Putamen (tissue), 1 donor: Measurements from ENCODE around the gene WNT1.

ENCODE experiments used
- DNase-seq: peaks from one replicate; pipeline ENCODE4 v3.0.0-alpha.2; 2016; ENCODE audit warnings: low spot score

WNT1 gene

DNA sequence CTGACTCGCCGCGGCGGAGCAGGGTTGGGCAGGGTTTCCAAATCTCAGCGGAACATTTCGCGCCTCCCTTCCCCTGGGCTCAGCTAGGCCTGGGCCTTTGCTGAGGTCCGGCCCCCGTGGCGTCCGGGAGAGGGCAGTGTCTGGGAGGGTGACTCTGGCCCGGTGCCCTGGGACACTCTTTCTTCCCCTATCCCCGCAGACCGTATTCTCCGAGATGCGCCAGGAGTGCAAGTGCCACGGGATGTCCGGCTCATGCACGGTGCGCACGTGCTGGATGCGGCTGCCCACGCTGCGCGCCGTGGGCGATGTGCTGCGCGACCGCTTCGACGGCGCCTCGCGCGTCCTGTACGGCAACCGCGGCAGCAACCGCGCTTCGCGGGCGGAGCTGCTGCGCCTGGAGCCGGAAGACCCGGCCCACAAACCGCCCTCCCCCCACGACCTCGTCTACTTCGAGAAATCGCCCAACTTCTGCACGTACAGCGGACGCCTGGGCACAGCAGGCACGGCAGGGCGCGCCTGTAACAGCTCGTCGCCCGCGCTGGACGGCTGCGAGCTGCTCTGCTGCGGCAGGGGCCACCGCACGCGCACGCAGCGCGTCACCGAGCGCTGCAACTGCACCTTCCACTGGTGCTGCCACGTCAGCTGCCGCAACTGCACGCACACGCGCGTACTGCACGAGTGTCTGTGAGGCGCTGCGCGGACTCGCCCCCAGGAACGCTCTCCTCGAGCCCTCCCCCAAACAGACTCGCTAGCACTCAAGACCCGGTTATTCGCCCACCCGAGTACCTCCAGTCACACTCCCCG lies 3.0 kb downstream of the WNT1 start:
- DNase-seq, result no peak

DNA sequence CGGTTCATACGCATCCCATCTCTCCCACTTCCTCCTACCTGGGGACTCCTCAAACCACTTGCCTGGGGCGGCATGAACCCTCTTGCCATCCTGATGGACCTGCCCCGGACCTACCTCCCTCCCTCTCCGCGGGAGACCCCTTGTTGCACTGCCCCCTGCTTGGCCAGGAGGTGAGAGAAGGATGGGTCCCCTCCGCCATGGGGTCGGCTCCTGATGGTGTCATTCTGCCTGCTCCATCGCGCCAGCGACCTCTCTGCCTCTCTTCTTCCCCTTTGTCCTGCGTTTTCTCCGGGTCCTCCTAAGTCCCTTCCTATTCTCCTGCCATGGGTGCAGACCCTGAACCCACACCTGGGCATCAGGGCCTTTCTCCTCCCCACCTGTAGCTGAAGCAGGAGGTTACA lies 3.6 kb downstream of the WNT1 start:
- DNase-seq, result no peak

DNA sequence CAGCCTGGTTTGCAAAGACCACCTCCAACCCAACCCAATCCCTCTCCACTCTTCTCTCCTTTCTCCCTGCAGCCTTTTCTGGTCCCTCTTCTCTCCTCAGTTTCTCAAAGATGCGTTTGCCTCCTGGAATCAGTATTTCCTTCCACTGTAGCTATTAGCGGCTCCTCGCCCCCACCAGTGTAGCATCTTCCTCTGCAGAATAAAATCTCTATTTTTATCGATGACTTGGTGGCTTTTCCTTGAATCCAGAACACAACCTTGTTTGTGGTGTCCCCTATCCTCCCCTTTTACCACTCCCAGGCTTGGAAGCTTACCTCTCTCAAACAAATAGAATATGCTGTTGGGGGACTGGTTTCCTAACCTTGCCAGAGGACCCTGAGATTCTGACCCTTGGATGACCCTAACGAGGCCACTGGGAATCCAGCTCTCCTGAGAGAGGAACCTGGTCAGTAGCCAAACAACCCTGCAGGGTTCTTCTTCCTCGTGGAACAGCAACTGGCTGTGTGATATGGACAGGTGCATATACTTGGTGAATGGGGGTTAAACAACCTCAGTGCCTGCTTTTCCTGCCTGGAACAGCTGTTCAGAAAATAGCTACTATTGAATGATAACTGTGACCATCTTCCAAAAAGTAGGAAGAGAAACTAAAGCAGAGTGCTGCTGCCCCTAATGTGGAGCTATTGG lies 4.4 kb downstream of the WNT1 start:
- DNase-seq, result no peak

DNA sequence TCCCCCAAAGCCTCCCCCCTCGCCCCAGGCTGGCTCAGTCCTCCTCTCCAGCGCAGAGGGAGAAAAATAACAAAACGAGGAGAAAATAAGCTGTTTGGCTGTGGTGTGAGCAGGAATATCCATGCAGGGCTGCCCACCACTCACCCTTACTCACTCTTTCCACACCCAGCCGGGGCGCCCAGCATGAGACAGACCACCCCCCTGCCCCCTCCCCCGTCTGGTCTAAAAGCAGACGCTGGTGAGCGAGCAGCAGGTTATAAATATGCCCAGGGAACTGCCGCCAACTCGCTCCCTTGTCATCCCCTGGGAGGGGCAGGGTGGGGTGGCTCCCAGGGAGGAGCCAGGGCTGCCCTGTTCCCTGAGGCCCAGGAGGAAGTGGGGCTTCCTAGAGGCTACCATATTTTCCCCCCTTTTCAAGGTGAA lies 7.4 kb downstream of the WNT1 start:
- DNase-seq, result no peak

DNA sequence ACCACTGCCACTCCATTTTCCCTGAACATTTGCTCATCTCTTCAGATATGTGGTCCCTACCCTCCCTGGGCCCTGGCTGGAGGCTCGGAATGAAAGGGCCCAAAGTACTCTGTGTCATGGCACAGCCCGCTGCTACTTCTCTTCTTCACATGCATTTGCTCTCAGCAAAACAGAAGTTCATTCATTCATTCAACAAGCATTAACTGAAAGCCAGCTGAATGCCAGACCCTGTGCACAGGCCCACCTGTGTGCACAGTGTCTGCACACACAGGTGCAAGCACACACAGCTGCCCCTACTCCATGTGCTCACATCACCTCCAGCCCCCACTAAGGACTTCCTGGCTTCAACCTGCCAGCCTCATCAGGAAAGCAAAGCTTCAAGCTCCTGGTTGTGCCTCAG lies 7.8 kb downstream of the WNT1 start:
- no peak for DNase-seq

DNA sequence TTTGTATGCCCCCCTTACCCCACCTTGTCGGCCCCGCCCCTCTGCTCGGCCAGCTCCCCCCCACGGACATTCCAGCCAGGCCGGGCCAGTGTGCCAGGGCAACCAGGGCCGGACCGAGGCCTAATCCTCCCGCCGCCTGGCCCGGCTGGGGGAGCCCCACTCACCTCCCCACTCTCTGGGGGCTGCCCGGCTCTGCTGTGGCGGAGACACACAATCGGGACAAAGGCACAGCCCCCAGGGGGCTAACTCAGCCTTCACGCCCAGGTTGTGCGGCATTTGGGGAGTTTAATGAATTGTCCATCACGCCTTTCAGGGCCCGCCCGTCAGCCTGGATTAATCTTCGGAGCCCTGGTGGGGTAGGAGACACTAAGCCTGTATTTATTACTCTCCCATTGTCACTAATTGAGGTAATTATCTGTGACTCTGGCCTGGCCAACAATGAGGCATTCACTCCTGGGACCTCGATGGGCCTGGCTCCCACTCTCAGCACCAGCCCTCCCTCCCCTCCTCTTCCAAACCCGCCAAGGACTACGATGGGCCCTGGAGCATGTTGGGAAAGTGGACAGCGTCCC lies 8.7 kb downstream of the WNT1 start:
- DNase-seq, result no peak

DNA sequence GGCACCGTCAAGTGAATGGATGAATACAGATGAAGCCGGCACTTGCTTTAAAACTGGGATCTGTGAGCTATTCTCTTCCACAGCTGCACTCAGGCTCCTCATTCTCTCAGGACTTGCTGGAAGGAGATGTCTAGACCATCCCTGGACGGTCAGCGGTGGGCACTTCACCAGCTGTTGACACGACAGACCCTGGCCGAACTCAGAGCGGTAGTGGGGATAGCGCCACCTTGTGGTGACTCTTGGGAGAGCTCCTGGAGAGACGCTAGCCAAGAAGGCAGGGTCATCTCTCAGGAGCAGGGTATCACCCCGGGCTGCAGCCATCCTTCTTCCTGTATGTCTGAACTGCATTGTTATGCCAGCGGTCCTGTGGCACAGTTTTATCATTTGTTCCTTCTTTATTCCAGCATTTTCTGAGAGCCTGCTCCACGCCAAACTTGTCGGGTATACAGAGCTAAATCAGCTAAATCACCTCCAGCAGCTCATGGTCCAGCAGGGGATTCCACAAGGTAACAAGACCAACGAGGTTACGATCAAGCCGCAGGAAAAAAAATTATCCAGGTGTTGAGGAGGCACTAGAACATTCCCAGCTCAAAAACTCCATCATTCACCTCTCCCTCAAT lies 10.0 kb downstream of the WNT1 start:
- DNase-seq, result no peak

DNA sequence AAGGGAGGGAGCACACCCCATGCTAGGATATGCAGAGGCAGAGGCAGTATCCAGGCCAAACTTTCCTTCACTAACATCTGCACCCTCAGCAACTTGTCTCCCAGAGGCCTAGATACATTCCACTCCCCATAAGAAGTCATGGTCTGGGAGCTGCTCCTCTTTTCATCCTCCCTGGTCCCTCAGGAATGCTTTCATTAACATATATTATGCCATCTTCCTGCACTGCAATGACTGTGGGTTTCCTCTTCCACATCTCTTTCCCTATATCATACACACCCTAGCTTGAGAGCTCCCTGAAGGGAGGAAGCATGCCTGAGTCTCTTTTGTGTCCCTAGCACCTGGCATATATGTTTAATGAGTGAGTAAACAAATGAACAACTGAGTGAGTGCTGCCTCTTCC lies 12.4 kb downstream of the WNT1 start:
- DNase-seq, result no peak

DNA sequence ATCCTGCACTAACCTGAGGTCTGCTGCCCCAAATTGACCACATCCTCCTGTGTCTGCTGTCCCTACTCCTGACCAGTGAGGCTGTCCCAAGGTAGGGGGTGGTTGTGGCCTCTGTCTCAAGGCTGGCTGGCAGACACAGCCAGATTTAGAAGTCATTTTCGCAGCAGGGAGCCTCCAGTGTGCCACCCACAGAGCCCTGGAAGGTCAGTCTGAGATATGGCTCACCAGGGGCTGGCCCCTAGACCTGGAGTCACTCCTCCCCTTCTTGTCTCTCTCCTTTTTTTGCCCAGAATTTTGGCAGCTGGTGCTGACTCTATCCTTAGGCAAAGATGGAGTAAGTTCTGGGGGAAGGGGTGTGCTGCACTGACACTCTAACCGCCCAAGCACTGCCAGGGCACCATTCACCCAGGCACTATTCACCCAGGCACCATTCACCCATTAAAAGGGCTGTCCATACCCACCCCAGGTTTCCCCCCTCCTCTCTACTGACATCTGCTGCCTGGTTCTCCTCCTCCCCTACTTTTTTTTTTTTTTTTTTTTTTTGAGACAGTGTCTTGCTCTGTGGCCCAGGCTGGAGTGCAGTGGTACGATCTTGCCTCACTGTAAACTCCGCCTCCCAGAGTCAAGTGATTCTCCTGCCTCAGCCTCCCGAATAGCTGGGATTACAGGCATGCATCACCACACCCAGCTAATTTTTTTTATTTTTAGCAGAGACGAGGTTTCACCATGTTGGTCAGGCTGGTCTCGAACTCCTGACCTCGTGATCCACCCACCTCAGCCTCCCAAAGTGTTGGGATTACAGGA lies 13.3 kb downstream of the WNT1 start:
- DNase-seq, result no peak

DNA sequence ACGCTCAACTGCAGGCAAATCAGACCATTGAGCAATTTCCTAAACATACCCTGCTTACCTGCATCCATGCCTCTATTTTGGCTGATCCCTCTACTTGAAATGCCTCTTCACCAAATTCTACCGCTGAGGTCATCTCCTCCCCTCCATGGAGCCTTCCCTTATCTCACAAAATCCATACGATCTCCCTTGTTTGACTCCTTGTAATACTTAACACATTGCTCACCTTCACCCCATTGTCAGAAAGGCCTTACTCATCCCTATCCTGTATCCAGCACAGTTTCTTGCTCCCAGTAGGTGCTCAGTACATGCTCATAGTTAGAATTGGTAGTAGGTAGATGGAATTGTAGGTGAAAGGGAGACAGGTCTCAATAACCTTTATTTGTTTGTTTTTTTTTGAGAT lies 15.7 kb downstream of the WNT1 start:
- no peak for DNase-seq

DNA sequence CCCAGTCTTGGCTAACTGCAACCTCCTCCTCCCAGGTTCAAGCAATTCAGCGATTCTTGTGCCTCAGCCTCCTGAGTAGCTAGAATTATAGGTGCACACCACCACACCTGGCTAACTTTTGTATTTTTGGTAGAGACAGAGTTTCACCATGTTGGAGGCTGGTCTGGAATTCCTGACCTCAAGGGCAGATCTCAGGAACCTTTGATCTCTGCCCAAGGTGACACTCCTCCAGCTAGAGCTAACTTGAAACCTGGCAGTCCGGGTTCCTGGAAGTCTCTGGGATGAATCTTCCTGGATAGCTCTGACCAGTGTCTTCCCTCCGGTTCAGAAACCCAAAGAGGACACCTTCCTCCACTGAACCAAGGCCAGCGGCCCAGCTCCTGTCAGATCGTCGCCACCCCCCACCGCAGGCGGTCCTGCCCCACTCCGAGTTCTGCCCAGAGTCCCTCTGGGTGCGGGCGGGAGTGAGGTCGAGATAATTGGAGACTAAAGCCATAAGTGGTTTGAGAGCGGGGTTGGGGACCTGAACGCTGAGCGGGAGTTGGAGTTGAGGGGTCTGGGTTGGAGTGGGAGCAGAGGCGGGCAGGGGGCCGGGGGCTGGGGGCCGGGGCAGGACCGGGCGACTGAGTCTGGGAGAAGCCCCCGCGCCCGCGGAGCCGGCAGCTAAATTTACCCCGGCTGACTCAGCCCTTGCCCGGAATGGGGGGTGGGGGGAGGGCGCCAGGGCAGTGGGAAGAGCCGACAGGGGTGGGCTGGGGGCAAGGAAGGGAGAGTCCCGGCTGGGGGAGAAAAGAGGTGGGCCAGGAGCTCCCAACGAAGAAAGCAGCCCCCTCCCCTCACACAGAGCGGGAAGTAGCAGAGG lies 16.3 kb downstream of the WNT1 start:
- no peak for DNase-seq

DNA sequence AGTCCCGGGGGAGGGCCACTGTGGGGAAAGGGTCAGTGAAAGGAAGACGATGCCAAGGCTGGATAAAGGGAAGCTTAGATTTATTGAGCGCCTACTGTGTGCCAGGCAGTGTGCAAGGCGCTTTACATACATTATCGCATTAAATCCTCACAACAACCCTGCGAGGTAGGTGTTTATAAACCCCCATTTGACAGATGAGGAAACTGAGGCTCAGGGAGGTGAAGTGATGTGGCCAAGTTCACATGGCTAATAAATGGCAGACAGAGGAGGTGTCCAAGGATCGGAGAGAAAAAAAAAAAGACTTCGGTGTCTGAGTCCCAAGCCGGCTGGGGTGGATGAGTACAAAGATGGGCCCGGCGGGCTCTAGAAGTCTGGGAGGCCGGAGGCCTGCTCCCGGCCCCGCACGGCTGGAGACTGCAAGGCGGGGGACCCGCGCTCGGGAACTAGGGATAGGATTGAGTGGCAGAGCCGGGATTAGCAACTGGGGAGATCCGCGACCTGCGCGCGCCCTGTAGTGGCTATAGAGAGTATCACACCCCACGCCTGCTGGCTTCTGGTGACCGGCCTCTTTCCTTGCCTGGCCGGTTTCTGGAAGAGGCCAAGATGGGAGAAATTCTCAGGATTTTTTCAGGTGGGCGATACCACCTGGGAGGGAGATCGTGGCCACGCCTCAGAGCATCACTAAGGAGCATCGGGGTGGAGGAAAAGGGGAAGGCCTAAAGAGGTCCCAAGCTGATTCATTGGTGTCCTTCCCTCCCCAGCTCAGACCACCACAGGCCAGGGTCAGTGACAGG lies 17.2 kb downstream of the WNT1 start:
- peak; percentile 71 for DNase-seq

DNA sequence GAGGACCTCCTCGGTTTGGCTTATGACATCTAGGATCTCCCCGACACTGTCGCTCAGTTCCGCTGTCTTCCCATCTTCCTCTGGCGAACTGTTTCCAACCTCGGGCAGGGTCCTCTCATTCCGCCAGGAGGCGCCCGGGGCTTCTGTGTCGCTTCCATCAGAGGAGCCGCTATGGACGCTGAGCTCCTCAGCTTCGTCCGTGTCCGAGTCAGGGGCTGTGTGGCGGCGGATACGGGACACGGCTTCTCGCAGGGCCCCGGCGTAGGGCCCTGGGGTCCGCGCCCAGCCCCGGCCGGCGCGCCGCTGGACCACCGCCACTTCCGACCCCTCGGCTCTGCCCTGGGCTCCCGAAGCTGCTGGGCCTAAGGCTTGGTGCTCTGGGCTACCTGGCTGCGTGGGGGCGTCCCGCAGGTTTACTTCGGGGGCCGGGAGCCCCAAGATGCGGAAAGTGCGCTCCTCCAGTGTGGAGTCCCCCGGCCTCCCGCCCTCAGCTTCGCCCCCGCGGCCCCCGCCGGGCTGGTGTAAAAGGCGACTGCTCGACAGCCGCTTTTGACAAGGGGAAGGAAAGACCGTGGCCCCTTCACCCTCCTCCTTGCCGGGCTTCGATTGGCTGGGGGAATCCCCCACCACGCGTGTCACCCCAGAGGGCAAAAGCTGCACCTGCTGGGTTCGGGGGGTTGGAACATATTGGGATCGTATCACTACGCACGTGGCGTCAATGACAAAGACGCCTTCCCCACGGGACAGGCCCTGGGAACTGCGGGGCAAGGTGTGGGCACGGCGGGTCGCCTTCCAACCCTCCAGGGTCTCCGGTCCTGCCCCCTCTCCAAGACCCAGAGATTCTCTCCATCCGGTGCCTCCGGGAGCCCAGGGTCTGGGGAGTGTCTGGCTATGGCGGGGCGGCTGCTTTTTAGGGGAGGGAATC lies 18.9 kb downstream of the WNT1 start:
- DNase-seq, result peak; percentile 70

DNA sequence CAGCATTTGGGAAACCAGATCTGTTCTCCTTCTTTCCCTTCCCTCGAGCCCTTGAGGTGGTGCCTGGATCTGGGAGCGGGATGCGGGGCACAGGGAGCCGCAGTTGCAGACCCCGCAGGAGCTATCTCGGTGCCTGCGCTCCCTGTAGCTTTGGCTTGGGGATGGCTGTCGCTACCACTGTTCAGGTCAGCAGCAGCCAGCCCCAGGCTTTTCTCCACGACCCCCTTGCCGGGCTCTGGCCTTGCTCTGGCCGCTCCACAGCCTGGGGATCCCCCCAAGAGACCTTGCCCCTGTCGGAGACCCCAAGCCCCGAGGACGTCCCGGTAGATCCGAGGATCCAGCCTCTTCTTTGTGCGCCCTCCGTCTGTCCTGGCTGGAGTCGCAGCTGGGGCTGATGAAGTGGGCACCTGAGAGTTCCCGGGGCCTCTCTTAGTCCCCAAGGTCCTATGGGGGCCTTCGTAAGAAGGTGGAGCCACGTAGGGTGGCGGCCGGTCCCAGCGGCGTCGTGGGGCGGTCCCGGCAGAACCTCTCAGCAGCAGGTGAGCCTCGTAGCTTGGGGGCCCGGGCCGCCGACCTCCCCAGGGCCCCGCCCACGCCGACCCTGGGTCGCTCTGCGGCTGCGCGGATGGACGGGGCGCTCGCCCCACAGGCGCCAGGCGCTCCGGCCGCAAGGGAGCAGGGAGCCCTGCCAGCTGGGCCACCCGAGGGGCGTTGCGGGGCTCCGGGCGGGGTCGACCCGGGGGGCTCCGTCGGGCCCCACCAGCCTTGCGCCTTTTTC lies 19.8 kb downstream of the WNT1 start:
- no peak for DNase-seq

DNA sequence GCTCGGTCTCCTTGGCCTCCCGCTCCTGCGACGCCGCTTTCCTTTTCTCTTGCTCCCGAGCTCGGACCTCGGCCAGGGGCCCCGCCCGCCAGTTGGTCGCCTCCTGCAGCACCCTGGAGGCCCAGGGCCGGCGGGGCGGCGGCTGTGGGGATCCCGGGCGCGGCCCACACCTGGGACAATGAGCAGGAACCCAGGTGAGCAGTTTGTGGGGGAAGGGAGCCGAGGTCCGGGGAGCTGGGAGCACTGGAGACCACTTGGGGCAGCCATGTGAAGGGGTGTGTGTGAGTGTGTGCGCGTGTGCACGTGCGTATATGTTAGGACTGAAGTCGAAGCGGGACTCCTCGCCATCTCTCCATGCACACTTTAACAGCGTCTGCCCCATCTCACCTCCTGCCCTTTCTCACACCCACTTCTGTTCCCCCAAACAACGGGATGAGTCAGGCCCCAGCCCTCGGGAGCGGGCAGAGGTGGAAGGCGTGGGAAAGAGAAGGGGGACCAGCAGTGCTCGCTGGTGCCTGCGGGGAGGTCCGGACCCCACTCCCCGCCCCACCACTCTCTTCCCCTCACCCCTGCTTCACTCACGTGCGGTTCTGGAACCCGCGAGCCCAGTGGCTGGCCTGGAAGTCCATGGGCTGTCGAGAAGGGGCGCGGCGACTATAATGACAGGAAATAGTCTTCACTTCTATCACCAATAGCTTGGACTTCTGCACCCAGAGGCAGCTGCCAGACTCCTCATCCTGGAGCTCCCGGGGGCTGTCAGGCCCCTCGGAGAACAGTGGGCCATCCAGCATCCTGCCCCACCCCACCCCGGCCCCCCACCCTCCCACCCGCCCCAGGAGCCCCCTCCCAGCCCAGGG lies 20.6 kb downstream of the WNT1 start:
- DNase-seq, result no peak

DNA sequence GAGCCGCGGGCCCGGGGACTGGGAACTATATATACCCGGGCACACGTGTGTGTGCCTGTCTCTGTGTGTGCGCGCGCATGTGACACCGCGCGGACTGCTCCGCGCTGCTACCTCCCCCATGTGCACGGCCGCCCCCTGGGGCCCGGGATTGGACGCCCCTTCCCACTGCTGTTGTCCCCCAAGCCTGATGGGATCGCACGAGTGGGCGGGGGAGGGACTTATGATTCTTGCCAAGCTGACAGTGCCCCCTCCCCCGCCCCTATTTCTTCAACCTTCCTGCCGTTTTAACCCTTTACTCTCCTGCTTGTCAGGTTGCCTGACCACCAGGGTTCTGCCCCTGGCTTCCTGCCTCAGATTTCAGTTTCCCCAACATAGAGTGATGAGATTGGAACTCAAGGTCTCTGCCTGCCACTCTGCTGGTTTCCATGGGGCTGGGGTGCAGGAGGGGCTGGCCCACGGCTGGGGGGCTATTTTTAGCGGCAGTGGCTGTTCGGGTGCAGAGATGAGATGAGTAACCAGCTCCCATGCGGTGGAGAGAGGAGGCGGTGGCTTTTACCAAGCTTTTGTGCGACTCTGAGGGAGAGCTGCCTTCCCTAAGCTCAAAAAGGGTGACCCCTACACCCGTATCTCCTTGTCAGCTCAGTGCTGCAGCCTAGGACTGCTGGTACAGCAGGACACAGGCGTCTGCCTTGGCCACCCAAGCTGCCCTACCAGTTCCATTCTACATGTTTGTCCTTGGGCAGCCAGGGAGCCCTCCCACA lies 21.4 kb downstream of the WNT1 start, which contains the start of gene DDN:
TSS of gene DDN (minus strand) at position 5 of the 761 bp plus-strand sequence. CDS start 88 bp downstream, outside the sequence.
- peak; percentile 70 for DNase-seq
